K562 (cell line): ENCODE measurements around the gene ENTPD6. TPM values are rescaled to one million over a fixed set of nuclear protein-coding genes. Genes with fewer than 3 reads are reported as not detected.

Experiments
- ATAC-seq: fragments of 200-7000 bp; cut with Tn5 transposase; 3 replicates; pipeline ENCODE4 v1.9.1; 2020; ENCODE audit warnings: moderate library complexity
- BruUV-seq: library from RNA; stranded (reverse); fragments of 400-500 nt; replicated peaks from 2 replicates; lab custom pipeline; 2021; lab: Mats Ljungman, UMichigan
- CTCF ChIA-PET: fragments of 300-600 bp; formaldehyde crosslinking; extraction: SDS; loops from one replicate; lab custom pipeline; 2021; ENCODE audit warnings: low intra/inter-chr PET ratio; lab: Yijun Ruan, JAX
- POLR2A ChIA-PET: fragments of 300-600, 350-650 bp; sonication (Branson Sonifier 250); formaldehyde crosslinking; extraction: SDS; loops from one replicate; lab custom pipeline; 2021; ENCODE audit warnings: antibody characterized with exemption, inconsistent platforms; lab: Yijun Ruan, JAX
- DNase-seq, 4 experiments: peaks; one replicate each; pipeline versions ENCODE4 v3.0.0 to v3.0.0-alpha.2; 2011 to 2018; ENCODE audit warnings: low spot score in 3 of 4, mixed read lengths in 3 of 4; ENCODE audit errors: extremely low read depth in 1 of 4
- FAIRE-seq: peaks from 2 replicates; lab custom pipeline; 2011; peaks lifted over from hg19 to GRCh38; lab: Jason Lieb, UNC
- H2AFZ ChIP-seq: 2 replicates; pipeline ENCODE4 v1.6.0; 2011; ENCODE audit warnings: low read depth, low read length, control low read depth, inconsistent platforms
- H3K27ac ChIP-seq: fragments of 200-600 bp; 3 replicates; pipeline ENCODE4 v1.8.0; 2011; ENCODE audit warnings: low read depth, mild to moderate bottlenecking, control low read depth, inconsistent platforms, low read length, moderate library complexity, mixed read lengths; ENCODE audit errors: extremely low read depth
- H3K27me3 ChIP-seq, 2 experiments: fragments of 300-600 bp in 1 of 2; 2 replicates in 1 of 2; 3 replicates in 1 of 2; pipeline versions ENCODE4 v1.6.0 to v1.8.0; 2011; ENCODE audit warnings: inconsistent platforms in 2 of 2, low read length in 2 of 2, mild to moderate bottlenecking in 1 of 2, mixed read lengths in 1 of 2, moderate library complexity in 1 of 2; ENCODE audit not compliant: control insufficient read depth in 2 of 2, insufficient read depth in 2 of 2
- H3K36me3 ChIP-seq: fragments of 300-600 bp; 3 replicates; pipeline ENCODE4 v1.8.0; 2011; ENCODE audit warnings: mild to moderate bottlenecking, low read length, inconsistent platforms; ENCODE audit not compliant: control insufficient read depth, insufficient read depth
- H3K4me1 ChIP-seq, 2 experiments: fragments of 200-600 bp in 1 of 2; replicated peaks in 1 of 2; 2 replicates in 1 of 2; 3 replicates in 1 of 2; pipeline versions ENCODE4 v1.5.1 to v1.8.0; 2011; ENCODE audit warnings: inconsistent platforms in 2 of 2, low read length in 2 of 2, mild to moderate bottlenecking in 1 of 2, mixed read lengths in 1 of 2, moderate library complexity in 1 of 2; ENCODE audit not compliant: control insufficient read depth in 2 of 2, insufficient read depth in 2 of 2
- H3K4me2 ChIP-seq: 2 replicates; pipeline ENCODE4 v1.6.1; 2011; ENCODE audit warnings: low read length, control low read depth, inconsistent platforms, mixed read lengths; ENCODE audit not compliant: insufficient read depth
- H3K4me3 ChIP-seq: fragments of 200-600 bp; sonication (generic), shearing (Covaris generic); 2 replicates; pipeline ENCODE4 v1.5.1; 2016; ENCODE audit warnings: control low read depth, inconsistent platforms
- H3K79me2 ChIP-seq: fragments of 200-600 bp; 3 replicates; pipeline ENCODE4 v1.8.0; 2011; ENCODE audit warnings: low read length, inconsistent platforms; ENCODE audit not compliant: control insufficient read depth, insufficient read depth
- H3K9ac ChIP-seq, 2 experiments: 2 replicates each; pipeline versions ENCODE4 v1.6.0 to v1.6.1; 2011; ENCODE audit warnings: low read depth in 2 of 2, low read length in 2 of 2, control low read depth in 1 of 2, inconsistent platforms in 1 of 2, mild to moderate bottlenecking in 1 of 2, mixed read lengths in 1 of 2; ENCODE audit not compliant: insufficient read depth in 1 of 2
- H3K9me1 ChIP-seq: one replicate; pipeline ENCODE4 v1.6.0; 2011; ENCODE audit warnings: inconsistent platforms, mild to moderate bottlenecking, low read length, moderate library complexity; ENCODE audit not compliant: control insufficient read depth, insufficient read depth
- H3K9me3 ChIP-seq: replicated peaks from 2 replicates; pipeline ENCODE4 v1.5.1; 2011; ENCODE audit warnings: low read depth, low read length, inconsistent platforms; ENCODE audit not compliant: control insufficient read depth, insufficient read depth
- H4K20me1 ChIP-seq: replicated peaks from 2 replicates; pipeline ENCODE4 v1.6.1; 2011; ENCODE audit warnings: low read length, inconsistent platforms, mixed read lengths; ENCODE audit not compliant: control insufficient read depth, insufficient read depth
- BMI1 ChIP-seq: fragments of 150-350 bp; IDR thresholded peaks from 2 replicates; pipeline ENCODE4 v1.6.1; 2014; ENCODE audit warnings: low read length
- BRF1 ChIP-seq: IDR thresholded peaks from 3 replicates; pipeline ENCODE4 v1.6.1; 2011; ENCODE audit warnings: borderline replicate concordance, mild to moderate bottlenecking; ENCODE audit not compliant: insufficient read length; ENCODE audit errors: extremely low read depth
- GATA2 ChIP-seq: sonication (generic); formaldehyde crosslinking; IDR thresholded peaks from 2 replicates; pipeline ENCODE4 v1.4.0; 2020; ENCODE audit warnings: mild to moderate bottlenecking, missing genetic modification reagents
- KDM5B ChIP-seq: fragments of 200-600 bp; sonication (generic); IDR thresholded peaks from 2 replicates; pipeline ENCODE4 v1.6.1; 2012; ENCODE audit warnings: low read depth, mild to moderate bottlenecking, moderate library complexity, low read length, control low read depth, inconsistent platforms; ENCODE audit not compliant: insufficient replicate concordance
- MYC ChIP-seq, 2 experiments: fragments of 250-450 bp in 1 of 2; sonication (Bioruptor Pico) in 1 of 2; IDR thresholded peaks; 2 replicates each; pipeline versions ENCODE4 v1.5.1 to v1.6.1; 2012 to 2021; ENCODE audit warnings: low read depth in 2 of 2, borderline replicate concordance in 1 of 2, improper control_type of control experiment in 1 of 2, low read length in 1 of 2, mild to moderate bottlenecking in 1 of 2, moderate library complexity in 1 of 2
- NCOA2 ChIP-seq, 2 experiments: fragments of 450-650 bp; IDR thresholded peaks; 2 replicates each; pipeline ENCODE4 v1.6.1; 2018; ENCODE audit warnings: mild to moderate bottlenecking in 2 of 2, moderate library complexity in 1 of 2; ENCODE audit not compliant: partially characterized antibody in 2 of 2
- PTTG1 ChIP-seq: fragments of 450-650 bp; IDR thresholded peaks from 2 replicates; pipeline ENCODE4 v1.6.1; 2016; ENCODE audit warnings: low read depth, mild to moderate bottlenecking, missing genetic modification characterization, missing compliant biosample characterization
- SOX6 ChIP-seq: fragments of 450-650 bp; IDR thresholded peaks from 2 replicates; pipeline ENCODE4 v1.6.1; 2014; ENCODE audit warnings: mild to moderate bottlenecking
- SRF ChIP-seq, 2 experiments: fragments of 250-450, 450-650 bp in 1 of 2; sonication (Bioruptor Pico) in 1 of 2; sonication (generic) in 1 of 2; formaldehyde crosslinking; IDR thresholded peaks; 2 replicates each; pipeline versions ENCODE4 v1.5.0 to v1.5.1; 2020 to 2022; ENCODE audit warnings: mild to moderate bottlenecking in 1 of 2, missing genetic modification reagents in 1 of 2
- SRSF3 ChIP-seq: fragments of 200-400 bp; formaldehyde crosslinking; IDR thresholded peaks from 2 replicates; pipeline ENCODE4 v1.6.1; 2016; ENCODE audit warnings: mild to moderate bottlenecking, low read length, moderate library complexity; ENCODE audit not compliant: insufficient read depth
- YBX1 ChIP-seq: fragments of 450-650 bp; IDR thresholded peaks from 2 replicates; pipeline ENCODE4 v1.7.1; 2016; ENCODE audit warnings: mild to moderate bottlenecking
- ZKSCAN1 ChIP-seq: fragments of 150-350 bp; IDR thresholded peaks from 2 replicates; pipeline ENCODE4 v1.6.1; 2016; ENCODE audit warnings: low read depth, low read length
- ZNF41 ChIP-seq: fragments of 250-450 bp; sonication (Bioruptor Pico); conservative IDR thresholded peaks from 2 replicates; pipeline ENCODE4 v1.4.0; 2020; ENCODE audit warnings: mild to moderate bottlenecking
- ZNF431 ChIP-seq: sonication (generic); formaldehyde crosslinking; IDR thresholded peaks from 2 replicates; pipeline ENCODE4 v1.8.0; 2022; ENCODE audit warnings: mild to moderate bottlenecking, missing genetic modification reagents
- ZNF707 ChIP-seq: fragments of 250-450 bp; sonication (Bioruptor Pico); conservative IDR thresholded peaks from 2 replicates; pipeline ENCODE4 v1.8.0; 2022; ENCODE audit warnings: inconsistent platforms, mild to moderate bottlenecking, moderate library complexity
- WGBS: fragments of 100-300 bp; shearing (Covaris generic); methylation state at CpG from one replicate; pipeline ENCODE4 v1.1.6; 2016; ENCODE audit warnings: low coverage, mixed read lengths; ENCODE audit not compliant: insufficient coverage; ENCODE audit errors: missing lambda C conversion rate; 5-methylcytosine and 5-hydroxymethylcytosine counted together
- in situ Hi-C: fragments of 300-500 bp; cut with MboI; formaldehyde crosslinking; loops from 4 replicates; pipeline ENCODE4 v1.15.0; 2018; ENCODE audit warnings: inconsistent platforms, mixed read lengths
- intact Hi-C: fragments of 100-400 bp; cut with micrococcal nuclease; formaldehyde crosslinking; loops from 2 replicates; pipeline ENCODE4 v1.14.2; 2022
- polyA plus RNA-seq, 8 experiments: library from polyadenylated mRNA; depleted of rRNA in 4 of 8; stranded (reverse) in 5 of 8; unstranded in 3 of 8; fragments of >200 nt; fragmentation: Nextera tagmentation in 2 of 8; fragmentation: Illumina TruSeq in 1 of 8; extraction: Ambion mirVana in 2 of 8; extraction: Trizol in 1 of 8; gene quantifications; 2 replicates each; pipeline versions ENCODE4 v1.2.1 to v1.2.3, GENCODE V29; 2011 to 2014; ENCODE audit warnings: inconsistent platforms in 1 of 8, missing spikeins in 1 of 8
- total RNA-seq, 7 experiments: library from RNA; depleted of rRNA in 6 of 7; stranded (reverse); fragments of >200 nt in 6 of 7; fragmentation: Illumina TruSeq in 2 of 7; extraction: Trizol in 2 of 7; gene quantifications; 2 replicates each; pipeline versions ENCODE4 v1.2.1 to v1.2.3, GENCODE V29; 2011 to 2021; ENCODE audit warnings: low replicate concordance in 1 of 7
- TF ChIP-seq, protein P1 (sequence below): fragments of 250-450 bp; sonication (Bioruptor Pico); IDR thresholded peaks from 2 replicates; pipeline ENCODE4 v1.4.0; 2020; ENCODE audit warnings: mild to moderate bottlenecking, moderate library complexity
- TF ChIP-seq, protein P2 (sequence below), 2 experiments: fragments of 450-650 bp; conservative IDR thresholded peaks; 2 replicates each; pipeline ENCODE4 v1.6.1; 2017; ENCODE audit warnings: mild to moderate bottlenecking in 2 of 2, moderate library complexity in 2 of 2

ENTPD6 gene
- total and polyA plus RNA-seq, 9 of the 15 experiments (the other 6 are each of a cell fraction or from before 2014, with no cell fraction given): 0.82 to 36.8 (median 22.4) TPM

DNA sequence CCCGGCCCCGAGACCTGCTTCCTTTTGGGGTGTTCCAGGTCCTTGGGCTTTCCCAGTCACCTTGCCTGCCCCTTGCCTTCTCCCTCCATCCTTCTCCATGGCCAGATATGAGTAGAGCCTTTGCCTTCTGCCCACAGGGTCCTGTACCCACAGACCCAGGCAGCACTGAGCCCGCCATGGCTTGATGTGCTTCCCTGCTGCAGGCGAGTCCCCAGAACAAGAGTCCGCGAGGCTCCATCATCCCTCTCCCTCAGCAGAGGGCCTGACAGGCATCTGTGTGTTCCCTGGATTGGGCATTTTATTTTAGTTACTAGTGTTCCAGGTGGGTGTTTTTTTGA lies 74.3 kb downstream of the ENTPD6 start:
- Histone ChIP-seq H3K27ac (no peak overlapping the region), H3K4me2 (no peak overlapping the region), H3K4me3 (no peak overlapping the region), H3K9me3 (no peaks in the 10 kb centered on the region), H3K9me1 (no peaks in the 10 kb centered on the region), H3K9ac (no peak overlapping the region), H3K79me2 (no peaks in the 10 kb centered on the region), H3K36me3 (peaks cover 14% of the 10 kb centered on the region; the same call in 1 of the 3 replicates), H3K4me1 (no peaks in the 10 kb centered on the region), H3K27me3 (no peaks in the 10 kb centered on the region), H2AFZ (no peak overlapping the region), H4K20me1 (no peaks in the 10 kb centered on the region)
- BruUV-seq: no TSS peak
- TF ChIP-seq MYC (IDR thresholded peaks at IDR 0.05; ENCODE audit: low read depth, low read length): no peak
- no peak for TF ChIP-seq MYC (CRISPR knock-in tag; IDR thresholded peaks at IDR 0.05; ENCODE audit: borderline replicate concordance, low read depth)
- no peak for TF ChIP-seq ZNF431 (CRISPR knock-in tag)
- TF ChIP-seq, protein P1, sequence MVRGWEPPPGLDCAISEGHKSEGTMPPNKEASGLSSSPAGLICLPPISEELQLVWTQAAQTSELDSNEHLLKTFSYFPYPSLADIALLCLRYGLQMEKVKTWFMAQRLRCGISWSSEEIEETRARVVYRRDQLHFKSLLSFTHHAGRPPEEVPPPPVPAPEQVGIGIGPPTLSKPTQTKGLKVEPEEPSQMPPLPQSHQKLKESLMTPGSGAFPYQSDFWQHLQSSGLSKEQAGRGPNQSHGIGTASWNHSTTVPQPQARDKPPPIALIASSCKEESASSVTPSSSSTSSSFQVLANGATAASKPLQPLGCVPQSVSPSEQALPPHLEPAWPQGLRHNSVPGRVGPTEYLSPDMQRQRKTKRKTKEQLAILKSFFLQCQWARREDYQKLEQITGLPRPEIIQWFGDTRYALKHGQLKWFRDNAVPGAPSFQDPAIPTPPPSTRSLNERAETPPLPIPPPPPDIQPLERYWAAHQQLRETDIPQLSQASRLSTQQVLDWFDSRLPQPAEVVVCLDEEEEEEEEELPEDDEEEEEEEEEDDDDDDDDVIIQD: no peak
- TF ChIP-seq SOX6: no peak
- TF ChIP-seq KDM5B: no peak
- TF ChIP-seq BRF1: no peak
- TF ChIP-seq ZNF707: no peak
- TF ChIP-seq SRSF3: no peak
- no peak for TF ChIP-seq GATA2 (CRISPR knock-in tag)
- no peak for TF ChIP-seq NCOA2 (IDR thresholded peaks at IDR 0.05; ENCODE audit: partially characterized antibody in 2 of 2)
- TF ChIP-seq, protein P2, sequence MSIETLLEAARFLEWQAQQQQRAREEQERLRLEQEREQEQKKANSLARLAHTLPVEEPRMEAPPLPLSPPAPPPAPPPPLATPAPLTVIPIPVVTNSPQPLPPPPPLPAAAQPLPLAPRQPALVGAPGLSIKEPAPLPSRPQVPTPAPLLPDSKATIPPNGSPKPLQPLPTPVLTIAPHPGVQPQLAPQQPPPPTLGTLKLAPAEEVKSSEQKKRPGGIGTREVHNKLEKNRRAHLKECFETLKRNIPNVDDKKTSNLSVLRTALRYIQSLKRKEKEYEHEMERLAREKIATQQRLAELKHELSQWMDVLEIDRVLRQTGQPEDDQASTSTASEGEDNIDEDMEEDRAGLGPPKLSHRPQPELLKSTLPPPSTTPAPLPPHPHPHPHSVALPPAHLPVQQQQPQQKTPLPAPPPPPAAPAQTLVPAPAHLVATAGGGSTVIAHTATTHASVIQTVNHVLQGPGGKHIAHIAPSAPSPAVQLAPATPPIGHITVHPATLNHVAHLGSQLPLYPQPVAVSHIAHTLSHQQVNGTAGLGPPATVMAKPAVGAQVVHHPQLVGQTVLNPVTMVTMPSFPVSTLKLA (conservative IDR thresholded peaks at IDR 0.05): no peak
- no peak for TF ChIP-seq PTTG1 (tag)
- TF ChIP-seq SRF (CRISPR knock-in tag; IDR thresholded peaks at IDR 0.05): no peak
- TF ChIP-seq BMI1: no peak
- no peak for TF ChIP-seq ZNF41
- no peak for TF ChIP-seq ZKSCAN1
- no peak for TF ChIP-seq YBX1
- 100% methylated on average over 1 of the region's 6 CpGs for WGBS
- FAIRE-seq (no peak), ATAC-seq (no peak), DNase-seq (no peak)
- in situ Hi-C loops: no loop called here
- CTCF ChIA-PET: no interaction called here
- intact Hi-C loops: no loop called here
- POLR2A ChIA-PET: no interaction called here
